GM12801 (cell line): Measurements from ENCODE around the gene GPR173.

Source experiments
- TF ChIP-seq, protein P1 (sequence below): IDR thresholded peaks from one replicate; pipeline ENCODE4 v1.5.1; 2011; ENCODE audit warnings: control low read depth; ENCODE audit not compliant: insufficient read length; ENCODE audit errors: extremely low read depth

GPR173 gene

DNA sequence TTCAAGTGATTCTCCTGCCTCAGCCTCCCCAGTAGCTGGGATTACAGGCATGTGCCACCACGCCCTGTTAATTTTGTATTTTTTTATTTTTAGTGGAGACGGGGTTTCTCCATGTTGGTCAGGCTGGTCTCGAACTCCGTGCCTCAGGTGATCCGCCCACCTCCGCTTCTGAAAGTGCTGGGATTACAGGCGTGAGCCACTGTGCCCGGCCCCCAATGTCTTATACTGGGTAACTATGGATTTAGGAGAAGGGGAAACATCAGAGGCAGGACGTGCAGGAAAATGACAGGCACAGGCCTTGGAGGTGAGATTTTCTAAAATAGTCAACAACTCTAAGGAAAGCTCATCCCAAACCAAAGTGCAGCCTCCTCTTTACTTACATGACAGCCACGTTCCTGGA lies 22.5 kb downstream of the GPR173 start:
- TF ChIP-seq, protein P1, sequence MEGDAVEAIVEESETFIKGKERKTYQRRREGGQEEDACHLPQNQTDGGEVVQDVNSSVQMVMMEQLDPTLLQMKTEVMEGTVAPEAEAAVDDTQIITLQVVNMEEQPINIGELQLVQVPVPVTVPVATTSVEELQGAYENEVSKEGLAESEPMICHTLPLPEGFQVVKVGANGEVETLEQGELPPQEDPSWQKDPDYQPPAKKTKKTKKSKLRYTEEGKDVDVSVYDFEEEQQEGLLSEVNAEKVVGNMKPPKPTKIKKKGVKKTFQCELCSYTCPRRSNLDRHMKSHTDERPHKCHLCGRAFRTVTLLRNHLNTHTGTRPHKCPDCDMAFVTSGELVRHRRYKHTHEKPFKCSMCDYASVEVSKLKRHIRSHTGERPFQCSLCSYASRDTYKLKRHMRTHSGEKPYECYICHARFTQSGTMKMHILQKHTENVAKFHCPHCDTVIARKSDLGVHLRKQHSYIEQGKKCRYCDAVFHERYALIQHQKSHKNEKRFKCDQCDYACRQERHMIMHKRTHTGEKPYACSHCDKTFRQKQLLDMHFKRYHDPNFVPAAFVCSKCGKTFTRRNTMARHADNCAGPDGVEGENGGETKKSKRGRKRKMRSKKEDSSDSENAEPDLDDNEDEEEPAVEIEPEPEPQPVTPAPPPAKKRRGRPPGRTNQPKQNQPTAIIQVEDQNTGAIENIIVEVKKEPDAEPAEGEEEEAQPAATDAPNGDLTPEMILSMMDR: no peak

DNA sequence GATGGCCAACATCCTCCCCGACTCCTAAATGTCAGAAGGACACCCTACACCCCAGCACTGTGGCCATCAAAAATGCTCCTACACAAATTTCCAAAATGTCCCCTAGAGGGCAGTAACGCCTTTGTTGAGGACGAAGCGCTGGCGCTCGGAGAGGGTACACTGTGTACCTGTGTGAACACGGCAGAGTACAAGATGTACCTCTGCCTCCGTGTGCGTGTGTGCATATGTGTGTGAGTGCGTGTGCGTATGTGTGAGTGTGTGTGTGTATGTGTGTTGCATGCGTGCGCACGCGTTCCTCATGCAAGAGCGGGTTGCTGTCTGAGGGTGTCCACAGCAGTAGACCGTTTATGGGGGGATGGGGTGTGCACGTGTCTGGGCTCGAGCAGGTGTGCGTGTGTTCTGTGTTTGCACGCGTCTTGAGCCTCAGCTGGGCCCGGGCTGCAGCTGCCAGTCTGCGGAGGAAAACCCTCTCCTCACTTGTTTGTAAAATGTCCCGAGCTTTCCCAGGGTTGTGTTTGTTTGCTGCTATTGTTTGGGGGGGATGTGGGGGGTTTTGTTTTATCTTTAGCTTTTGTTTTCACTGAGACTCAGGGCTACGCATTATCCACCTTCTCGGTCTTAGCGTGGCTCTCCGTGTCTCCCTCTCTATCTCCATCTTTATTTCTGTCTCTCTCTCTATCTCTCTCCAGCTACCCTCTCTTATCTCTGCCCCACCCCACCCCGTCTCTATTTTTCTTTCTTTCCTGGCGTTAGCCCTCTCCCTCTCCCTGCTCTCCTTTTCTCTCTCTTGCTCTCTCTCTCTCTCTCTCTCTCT lies 23.2 kb downstream of the GPR173 start:
- TF ChIP-seq, protein P1: no peak

DNA sequence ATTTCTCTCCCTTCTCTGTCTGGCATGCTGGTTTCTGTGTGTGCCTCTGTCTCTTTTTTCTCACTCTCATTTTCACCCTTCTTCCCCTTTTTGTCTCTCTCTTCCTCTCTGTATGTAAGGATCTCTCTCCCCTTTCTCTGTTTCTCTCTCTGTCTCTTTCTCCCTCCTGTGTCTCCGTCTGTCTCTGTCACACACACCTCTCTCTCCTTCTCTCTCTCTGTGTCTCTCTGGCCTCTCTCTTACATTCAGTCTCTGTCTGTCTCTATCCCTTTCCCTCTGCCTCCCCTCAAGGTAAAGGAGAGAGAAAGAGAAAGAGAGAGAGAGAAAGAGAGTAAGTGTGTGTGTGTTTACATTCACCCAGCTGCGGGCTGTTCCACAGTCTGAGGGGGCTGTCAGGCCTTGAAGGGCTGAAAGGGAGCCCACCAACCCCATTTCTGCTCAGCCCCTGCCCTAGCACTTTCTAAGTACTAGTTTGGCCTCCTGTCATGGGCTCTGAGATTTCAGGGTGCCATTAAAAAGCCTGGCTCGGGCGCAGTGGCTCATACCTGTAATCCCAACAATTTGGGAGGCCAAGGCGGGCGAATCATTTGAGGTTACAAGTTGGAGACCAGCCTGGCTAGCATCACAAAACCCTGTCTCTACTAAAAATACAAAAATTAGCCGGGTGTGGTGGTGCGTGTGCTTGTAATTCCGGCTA lies 24.0 kb downstream of the GPR173 start:
- TF ChIP-seq, protein P1: no peak

DNA sequence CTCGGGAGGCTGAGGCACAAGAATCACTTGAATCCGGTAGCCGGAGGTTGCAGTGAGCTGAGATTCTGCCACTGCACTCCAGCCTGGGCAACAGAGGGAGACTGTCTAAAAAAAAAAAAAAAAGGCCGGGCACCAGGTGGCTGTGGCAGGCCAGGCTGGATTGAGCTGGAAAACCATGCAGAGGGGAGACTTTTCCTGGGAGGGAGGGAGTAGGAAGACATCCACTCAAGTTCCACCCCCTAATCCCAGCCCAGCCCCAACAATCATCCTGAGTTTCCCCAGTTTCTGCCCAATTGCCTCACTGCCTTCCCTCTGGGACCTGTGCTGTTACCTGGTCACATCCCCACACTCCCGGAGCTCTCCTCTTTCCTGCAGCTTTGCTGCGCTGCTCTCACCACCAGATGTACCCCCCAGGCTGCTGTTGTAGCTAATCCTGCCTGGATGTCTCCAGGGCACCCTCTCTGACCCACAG lies 24.6 kb downstream of the GPR173 start:
- TF ChIP-seq, protein P1: no peak

DNA sequence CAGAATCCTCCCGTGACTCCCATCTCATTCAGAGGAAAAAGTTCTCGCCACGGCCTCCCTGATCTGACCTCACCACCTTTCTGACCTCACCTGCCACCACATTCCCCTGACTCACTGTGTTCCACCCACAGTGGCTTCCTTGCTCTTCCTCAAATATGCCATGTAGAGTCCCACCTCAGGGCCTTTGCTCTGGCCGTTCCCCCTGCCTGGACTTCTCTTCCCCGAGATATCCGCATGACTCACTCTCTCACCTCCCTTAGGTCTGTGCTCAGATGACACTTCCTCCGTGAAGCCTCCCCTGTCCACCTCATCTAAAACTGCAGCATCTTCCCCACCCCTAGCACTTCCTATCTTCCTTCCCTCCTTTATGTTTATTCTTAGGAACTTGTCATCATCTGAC lies 26.4 kb downstream of the GPR173 start:
- TF ChIP-seq, protein P1: no peak

DNA sequence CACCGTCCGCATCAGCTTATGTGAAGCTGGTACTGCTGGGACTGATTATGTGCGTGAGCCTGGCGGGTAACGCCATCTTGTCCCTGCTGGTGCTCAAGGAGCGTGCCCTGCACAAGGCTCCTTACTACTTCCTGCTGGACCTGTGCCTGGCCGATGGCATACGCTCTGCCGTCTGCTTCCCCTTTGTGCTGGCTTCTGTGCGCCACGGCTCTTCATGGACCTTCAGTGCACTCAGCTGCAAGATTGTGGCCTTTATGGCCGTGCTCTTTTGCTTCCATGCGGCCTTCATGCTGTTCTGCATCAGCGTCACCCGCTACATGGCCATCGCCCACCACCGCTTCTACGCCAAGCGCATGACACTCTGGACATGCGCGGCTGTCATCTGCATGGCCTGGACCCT lies 28.1 kb downstream of the GPR173 start:
- TF ChIP-seq, protein P1: no peak

DNA sequence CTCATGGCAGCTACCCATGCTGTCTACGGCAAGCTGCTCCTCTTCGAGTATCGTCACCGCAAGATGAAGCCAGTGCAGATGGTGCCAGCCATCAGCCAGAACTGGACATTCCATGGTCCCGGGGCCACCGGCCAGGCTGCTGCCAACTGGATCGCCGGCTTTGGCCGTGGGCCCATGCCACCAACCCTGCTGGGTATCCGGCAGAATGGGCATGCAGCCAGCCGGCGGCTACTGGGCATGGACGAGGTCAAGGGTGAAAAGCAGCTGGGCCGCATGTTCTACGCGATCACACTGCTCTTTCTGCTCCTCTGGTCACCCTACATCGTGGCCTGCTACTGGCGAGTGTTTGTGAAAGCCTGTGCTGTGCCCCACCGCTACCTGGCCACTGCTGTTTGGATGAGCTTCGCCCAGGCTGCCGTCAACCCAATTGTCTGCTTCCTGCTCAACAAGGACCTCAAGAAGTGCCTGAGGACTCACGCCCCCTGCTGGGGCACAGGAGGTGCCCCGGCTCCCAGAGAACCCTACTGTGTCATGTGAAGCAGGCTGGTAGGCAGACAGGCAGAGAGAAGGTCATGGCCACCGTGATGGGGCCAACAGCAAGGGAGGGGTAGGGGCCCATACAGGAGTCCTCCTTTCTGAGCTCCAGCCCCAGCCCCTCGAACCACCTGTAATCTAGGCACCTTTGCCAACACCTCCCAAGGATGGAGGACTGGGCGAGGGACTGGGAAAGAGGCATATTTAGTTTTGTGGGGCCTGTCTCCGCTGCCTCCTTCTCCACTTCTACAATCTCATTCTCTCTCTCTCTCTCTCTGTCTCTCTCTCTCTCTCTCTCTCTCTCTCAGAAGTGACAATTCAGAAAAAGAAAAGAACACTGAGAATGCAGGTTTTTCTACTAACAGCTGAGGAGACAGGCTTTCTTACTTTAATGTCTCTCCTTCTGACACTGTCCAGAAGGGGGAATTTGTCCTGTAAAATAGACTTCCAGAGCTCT lies 28.9 kb downstream of the GPR173 start:
- TF ChIP-seq, protein P1: no peak
